T-helper 9 cell (primary cell): ENCODE results near the gene AZGP1.
"Not testable (repeated sequence)": the region's sequence is repeated elsewhere in the genome, so short reads cannot be mapped to it uniquely, and the experiment has no call there.

ENCODE experiments used
- DNase-seq: peaks from one replicate; pipeline ENCODE4 v3.0.0-alpha.2; 2020

AZGP1 gene

GRCh38 chr7:99949645-99950228 is 26.1 kb downstream of the AZGP1 start:
- no peak for DNase-seq

DNA sequence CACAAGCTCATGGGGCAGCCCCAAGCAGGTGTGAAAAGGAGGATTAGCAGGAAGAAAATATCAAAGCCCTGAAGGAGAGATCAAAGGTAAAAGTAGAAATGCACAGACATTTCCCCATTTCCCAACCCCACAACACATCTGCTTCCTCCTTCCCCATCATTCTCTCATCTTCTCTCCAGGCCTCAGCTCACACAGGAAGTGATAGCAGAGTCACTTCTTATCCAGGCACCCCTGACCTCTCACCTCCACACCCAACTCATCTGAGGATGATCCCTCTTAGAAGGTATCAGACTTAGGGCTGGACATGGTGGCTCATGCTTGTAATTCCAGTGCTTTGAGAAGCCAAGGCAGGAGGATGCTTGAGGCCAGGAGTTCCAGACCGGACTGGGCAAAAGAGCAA is 28.2 kb downstream of the AZGP1 start:
- DNase-seq = no peak

- DNase-seq = no peak
Observed at GRCh38 chr7:99944497-99945070, 31.2 kb downstream of the AZGP1 start.

- no peak for DNase-seq
Observed at GRCh38 chr7:99943641-99944496, 32.0 kb downstream of the AZGP1 start.

GRCh38 chr7:99938296-99938695 is 37.5 kb downstream of the AZGP1 start:
- no peak for DNase-seq

- not testable (repeated sequence) for DNase-seq
Observed at GRCh38 chr7:99935009-99935408, 40.8 kb downstream of the AZGP1 start.

DNA sequence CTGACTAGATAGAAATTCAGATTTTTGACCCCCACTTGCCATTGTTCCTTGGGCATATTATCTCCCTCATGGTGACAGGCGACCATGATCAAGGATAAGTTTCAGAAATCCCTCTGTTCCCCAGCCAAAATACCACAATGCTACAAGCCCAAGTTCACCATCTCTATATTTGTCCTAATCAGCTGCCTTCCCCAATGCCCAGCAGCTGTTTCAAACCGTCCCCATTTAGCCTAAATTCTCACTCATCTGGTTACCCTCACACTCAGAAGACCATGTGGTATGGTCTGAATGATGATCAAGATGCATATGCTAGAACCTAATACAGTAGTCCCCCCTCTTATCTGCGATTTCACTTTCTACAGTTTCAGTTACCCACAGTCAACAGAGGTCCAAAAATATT is 45.5 kb downstream of the AZGP1 start:
- DNase-seq = no peak

DNA sequence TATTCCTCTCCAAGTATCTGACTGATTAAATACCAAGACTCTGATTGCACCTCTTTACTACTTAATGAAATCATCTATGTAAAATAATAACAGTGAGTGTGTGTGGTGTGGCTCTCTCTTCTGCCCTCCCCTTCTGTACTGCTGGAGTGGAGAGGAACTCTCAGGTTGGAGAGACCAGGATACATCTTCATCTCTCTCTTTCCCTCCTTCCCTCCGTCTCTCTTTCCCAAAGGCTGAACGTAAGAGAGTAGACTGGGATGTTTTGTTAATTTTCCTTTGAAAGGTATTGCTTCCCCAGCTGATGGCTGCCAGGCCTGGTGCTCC is 46.1 kb downstream of the AZGP1 start:
- no peak for DNase-seq

- peak; percentile 17 for DNase-seq
Observed at GRCh38 chr7:99928994-99929729, 46.7 kb downstream of the AZGP1 start, which contains the start of gene GJC3. Gene GJC3, minus strand, starts transcription at chr7:99929620. Its CDS starts 0 bp downstream, at chr7:99929620.

DNA sequence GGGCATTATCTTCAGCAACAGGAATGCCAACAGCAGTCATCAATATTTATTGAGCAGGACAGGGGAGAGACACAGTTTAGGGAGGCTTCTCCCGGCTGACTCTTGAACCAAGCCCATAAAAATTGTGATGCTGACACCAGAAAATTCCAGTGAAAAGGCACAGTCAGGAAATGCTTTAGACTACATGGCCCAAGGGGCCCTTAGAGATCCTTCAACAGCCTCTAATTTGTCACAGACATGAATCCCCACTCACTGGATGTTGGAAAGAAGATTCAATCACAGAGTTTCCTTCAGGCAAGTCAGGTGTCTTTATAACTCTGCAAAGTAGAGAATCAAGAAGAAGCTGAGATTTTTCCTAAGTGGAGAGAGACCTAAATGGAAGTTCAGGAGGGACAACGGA is 47.6 kb downstream of the AZGP1 start:
- DNase-seq = no peak

GRCh38 chr7:99927536-99927935 is 48.3 kb downstream of the AZGP1 start:
- no peak for DNase-seq

GRCh38 chr7:99926321-99926720 is 49.5 kb downstream of the AZGP1 start:
- DNase-seq = no peak

- DNase-seq = no peak
Observed at GRCh38 chr7:99923200-99923599, 52.6 kb downstream of the AZGP1 start.

DNA sequence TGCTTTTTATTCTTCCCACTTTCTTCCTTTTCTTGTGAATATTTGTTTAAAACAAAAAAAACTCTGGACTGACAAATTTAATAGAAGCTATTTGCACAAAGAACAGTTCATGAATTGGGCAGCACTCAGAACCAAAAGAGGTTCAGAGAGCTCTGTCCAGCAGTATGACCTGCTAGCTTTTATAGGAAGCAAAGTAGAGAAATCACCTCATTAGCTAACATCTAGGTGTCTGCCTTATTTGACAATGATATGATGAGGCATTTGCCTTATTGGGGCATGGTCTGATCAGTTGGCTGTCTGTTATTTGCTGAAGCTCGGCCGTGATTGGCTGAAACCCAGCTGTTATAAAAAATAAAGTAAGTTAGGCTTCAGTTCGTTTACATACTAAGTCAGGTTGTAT is 55.7 kb downstream of the AZGP1 start:
- DNase-seq = no peak

DNA sequence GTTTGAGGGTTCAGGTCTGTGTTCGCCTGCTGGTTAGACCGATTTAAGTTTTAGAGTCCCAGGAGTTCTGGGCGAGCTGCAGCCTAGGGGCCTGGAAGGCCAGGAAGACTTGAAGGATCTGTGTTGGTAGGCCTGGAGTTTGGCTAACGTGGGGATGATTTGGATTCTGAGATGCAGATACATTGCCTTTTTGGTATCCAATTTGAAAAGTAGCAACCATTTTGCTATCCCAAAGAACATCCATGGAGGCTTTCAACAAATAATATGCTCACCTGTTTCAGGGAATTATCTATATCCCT is 56.1 kb downstream of the AZGP1 start:
- no peak for DNase-seq

- DNase-seq = peak; percentile 78
Observed at GRCh38 chr7:99918959-99919813, 56.6 kb downstream of the AZGP1 start, which contains the start of gene TRIM4. Gene TRIM4, minus strand, starts transcription at chr7:99919530. Its CDS starts 129 bp downstream, at chr7:99919401.
